ENCODE measurements around the gene XCR1.

XCR1 gene

GRCh38 chr3:46020766-46021510 is 6.3 kb downstream of the XCR1 start:
- Histone ChIP-seq H3K27ac (no peak overlapping the region), H3K9me3 (no peaks in the 10 kb centered on the region)
- TF ChIP-seq CTCF (IDR thresholded peaks at IDR 0.05) = no peak

DNA sequence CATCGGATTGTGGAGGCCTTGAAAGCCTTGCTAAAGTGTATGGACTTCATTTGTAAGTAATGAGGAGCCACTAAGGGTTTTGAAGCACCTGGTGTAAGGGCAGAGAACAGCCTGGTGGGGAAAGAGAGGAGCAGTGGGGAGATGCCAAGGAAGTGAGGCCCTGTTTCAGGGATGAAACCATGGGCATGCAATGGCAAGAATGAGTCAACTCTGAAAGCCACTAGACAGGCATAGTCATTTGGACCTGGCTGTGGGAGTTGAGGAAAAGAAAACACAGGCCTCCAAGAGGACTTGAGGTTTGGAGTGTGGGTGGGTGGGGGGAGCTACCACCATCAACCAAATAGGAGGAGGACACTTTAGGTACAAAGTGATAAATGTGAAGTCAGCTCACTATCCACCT is 7.6 kb downstream of the XCR1 start:
- Histone ChIP-seq H3K27me3 (peaks cover 10% of the 10 kb centered on the region), H3K27ac (no peak overlapping the region), H3K4me1 (ENCODE audit: control insufficient read depth in 1 of 2, insufficient read depth in 1 of 2, low read depth in 1 of 2, low read length in 1 of 2) (no peaks in the 10 kb centered on the region), H3K4me3 (ENCODE audit: low read depth in 1 of 2, low read length in 1 of 2) (no peak overlapping the region), H3K9me3 (no peaks in the 10 kb centered on the region), H3K36me3 (no peaks in the 10 kb centered on the region)
- no peak for TF ChIP-seq CTCF (IDR thresholded peaks at IDR 0.05)

More at GRCh38 chr3:46020766-46021510, 6.3 kb downstream of the XCR1 start:
- Histone ChIP-seq H3K4me3 (ENCODE audit: low read depth in 1 of 2, low read length in 1 of 2) (no peak overlapping the region), H3K27me3 (peaks cover 10% of the 10 kb centered on the region), H3K4me1 (ENCODE audit: control insufficient read depth in 1 of 2, insufficient read depth in 1 of 2, low read depth in 1 of 2, low read length in 1 of 2) (no peaks in the 10 kb centered on the region), H3K36me3 (no peaks in the 10 kb centered on the region)

DNA sequence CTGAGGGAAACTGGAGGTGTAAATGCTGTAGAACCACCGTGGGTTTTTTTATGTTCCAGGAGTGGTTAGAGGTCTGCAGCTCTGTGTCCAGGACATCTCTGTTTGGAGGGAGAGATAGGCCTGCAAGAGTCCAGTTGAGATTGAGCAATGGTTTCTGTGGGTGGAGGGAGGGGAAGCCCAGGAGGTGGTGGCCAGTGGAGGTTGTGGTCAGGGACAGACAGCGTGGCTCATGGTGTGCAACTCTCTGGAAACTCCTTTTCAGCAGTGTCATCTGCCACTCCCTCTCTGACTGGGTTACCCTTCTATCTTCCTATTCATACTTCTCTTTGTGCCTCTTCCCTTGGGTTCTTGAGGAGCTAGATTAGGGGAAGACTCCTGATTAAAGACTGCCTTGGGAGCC is 9.6 kb downstream of the XCR1 start:
- no peaks in the 10 kb centered on the region for H3K36me3 ChIP-seq
- no peaks in the 10 kb centered on the region for H3K4me1 ChIP-seq (ENCODE audit: control insufficient read depth in 1 of 2, insufficient read depth in 1 of 2, low read depth in 1 of 2, low read length in 1 of 2)
- no peak for TF ChIP-seq CTCF (IDR thresholded peaks at IDR 0.05)
- no peak overlapping the region for H3K27ac ChIP-seq
- H3K9me3 ChIP-seq = no peaks in the 10 kb centered on the region
- H3K27me3 ChIP-seq = peaks cover 19% of the 10 kb centered on the region
- no peak overlapping the region for H3K4me3 ChIP-seq (ENCODE audit: low read depth in 1 of 2, low read length in 1 of 2)

GRCh38 chr3:46013316-46014094 is 13.8 kb downstream of the XCR1 start:
- Histone ChIP-seq H3K9me3 (no peaks in the 10 kb centered on the region), H3K4me1 (ENCODE audit: control insufficient read depth in 1 of 2, insufficient read depth in 1 of 2, low read depth in 1 of 2, low read length in 1 of 2) (no peaks in the 10 kb centered on the region), H3K4me3 (ENCODE audit: low read depth in 1 of 2, low read length in 1 of 2) (no peak overlapping the region), H3K27ac (no peak overlapping the region), H3K36me3 (no peaks in the 10 kb centered on the region), H3K27me3 (peaks cover 44% of the 10 kb centered on the region)
- TF ChIP-seq CTCF (IDR thresholded peaks at IDR 0.05) = no peak

DNA sequence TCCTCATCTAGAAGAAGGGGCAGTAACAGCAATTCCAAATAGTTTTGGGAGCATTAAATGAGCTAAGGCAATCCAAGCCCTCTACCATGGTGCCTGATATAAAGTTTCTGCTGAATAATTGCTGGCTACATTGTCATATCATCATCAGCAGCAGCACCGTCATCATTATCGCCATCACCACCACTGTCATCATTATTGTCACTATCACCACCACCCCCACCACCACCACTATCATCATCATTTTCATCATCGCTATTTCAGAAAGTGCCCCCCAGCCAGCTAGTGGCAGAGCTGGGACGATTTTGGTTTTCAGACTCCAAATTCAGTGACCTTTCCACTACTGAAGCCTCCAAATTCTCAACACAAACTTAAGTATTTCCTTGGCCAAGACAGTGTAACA is 15.0 kb downstream of the XCR1 start:
- no peak for TF ChIP-seq CTCF (IDR thresholded peaks at IDR 0.05)
- peaks cover 54% of the 10 kb centered on the region for H3K27me3 ChIP-seq
- H3K27ac ChIP-seq = no peak overlapping the region
- H3K4me1 ChIP-seq (ENCODE audit: control insufficient read depth in 1 of 2, insufficient read depth in 1 of 2, low read depth in 1 of 2, low read length in 1 of 2) = no peaks in the 10 kb centered on the region
- no peaks in the 10 kb centered on the region for H3K36me3 ChIP-seq
- H3K4me3 ChIP-seq (ENCODE audit: low read depth in 1 of 2, low read length in 1 of 2) = no peak overlapping the region
- H3K9me3 ChIP-seq = no peaks in the 10 kb centered on the region

Measured in neutrophil (primary cell).